Keratinocyte (primary cell): Measurements from ENCODE around the gene SLC22A12. TPM values are rescaled to one million over a fixed set of nuclear protein-coding genes. Genes with fewer than 3 reads are reported as not detected.
"Not testable (repeated sequence)": the region's sequence is repeated elsewhere in the genome, so short reads cannot be mapped to it uniquely, and the experiment has no call there.

Experiments
- DNase-seq: peaks from one replicate; pipeline ENCODE4 v3.0.0-alpha.2; 2011; ENCODE audit warnings: low read depth, missing footprints, low spot score
- FAIRE-seq: peaks from 2 replicates; lab custom pipeline; 2011; peaks lifted over from hg19 to GRCh38; lab: Jason Lieb, UNC
- H2AFZ ChIP-seq: 2 replicates; pipeline ENCODE4 v1.6.0; 2012; ENCODE audit warnings: low read length, control low read depth, inconsistent platforms; ENCODE audit not compliant: control insufficient read depth
- H3K27ac ChIP-seq: 2 replicates; pipeline ENCODE4 v1.5.1; 2011; ENCODE audit warnings: low read length; ENCODE audit not compliant: control insufficient read depth, insufficient read depth
- H3K27me3 ChIP-seq: 3 replicates; pipeline ENCODE4 v1.6.0; 2011; ENCODE audit warnings: low read length; ENCODE audit not compliant: control insufficient read depth, insufficient read depth; ENCODE audit errors: extremely low read depth
- H3K36me3 ChIP-seq, 2 experiments: 2 replicates in 1 of 2; 3 replicates in 1 of 2; pipeline ENCODE4 v1.5.1; 2011; ENCODE audit warnings: low read length in 2 of 2, mild to moderate bottlenecking in 1 of 2; ENCODE audit not compliant: control insufficient read depth in 2 of 2, insufficient read depth in 2 of 2; ENCODE audit errors: extremely low read depth in 1 of 2
- H3K4me1 ChIP-seq: 3 replicates; pipeline ENCODE4 v1.5.1; 2011; ENCODE audit warnings: low read length; ENCODE audit not compliant: control insufficient read depth, insufficient read depth; ENCODE audit errors: extremely low read depth
- H3K4me2 ChIP-seq: 3 replicates; pipeline ENCODE4 v1.6.0; 2011; ENCODE audit warnings: low read depth, low read length; ENCODE audit not compliant: control insufficient read depth, insufficient read depth; ENCODE audit errors: extremely low read depth
- H3K4me3 ChIP-seq, 3 experiments: fragments of 200-600 bp in 1 of 3; sonication (generic) in 1 of 3; 2 replicates in 2 of 3; 3 replicates in 1 of 3; pipeline ENCODE4 v1.5.1; 2011 to 2016; ENCODE audit warnings: low read length in 3 of 3, mild to moderate bottlenecking in 3 of 3, control low read depth in 2 of 3, inconsistent platforms in 1 of 3, low read depth in 1 of 3, mixed read lengths in 1 of 3, mixed run types in 1 of 3, moderate library complexity in 1 of 3; ENCODE audit not compliant: control insufficient read depth in 2 of 3, insufficient read depth in 2 of 3; ENCODE audit errors: extremely low read depth in 1 of 3
- H3K79me2 ChIP-seq: 2 replicates; pipeline ENCODE4 v1.6.0; 2012; ENCODE audit warnings: low read length; ENCODE audit not compliant: control insufficient read depth, insufficient read depth
- H3K9ac ChIP-seq: 3 replicates; pipeline ENCODE4 v1.6.0; 2011; ENCODE audit warnings: low read length; ENCODE audit not compliant: control insufficient read depth, insufficient read depth; ENCODE audit errors: extremely low read depth
- H3K9me1 ChIP-seq: 3 replicates; pipeline ENCODE4 v1.6.0; 2011; ENCODE audit warnings: low read length; ENCODE audit not compliant: control insufficient read depth, insufficient read depth; ENCODE audit errors: extremely low read depth
- H3K9me3 ChIP-seq: 2 replicates; pipeline ENCODE4 v1.5.1; 2012; ENCODE audit warnings: low read depth, low read length; ENCODE audit not compliant: control insufficient read depth
- H4K20me1 ChIP-seq: 3 replicates; pipeline ENCODE4 v1.6.0; 2011; ENCODE audit warnings: low read length; ENCODE audit not compliant: control insufficient read depth, insufficient read depth; ENCODE audit errors: extremely low read depth
- EZH2 ChIP-seq: IDR thresholded peaks from one replicate; pipeline ENCODE4 v1.6.1; 2012; ENCODE audit warnings: inconsistent platforms, mild to moderate bottlenecking, low read length, moderate library complexity
- dilution Hi-C: fragments of 300-500 bp; cut with MboI; formaldehyde crosslinking; loops from one replicate; pipeline ENCODE4 v1.7.0; 2020; ENCODE audit warnings: low sequenced_read_pairs; ENCODE audit not compliant: extremely low pct_ligation_motif_present
- polyA plus RNA-seq, 5 experiments: library from polyadenylated mRNA; depleted of rRNA in 3 of 5; stranded (reverse) in 3 of 5; stranded (forward) in 1 of 5; unstranded in 1 of 5; fragments of >200 nt; gene quantifications; 1 replicate in 1 of 5; 2 replicates in 3 of 5; 3 replicates in 1 of 5; pipeline versions ENCODE4 v1.2.1 to v1.2.3, GENCODE V29; 2011 to 2012; ENCODE audit warnings: missing spikeins in 2 of 5, low read depth in 1 of 5, low replicate concordance in 1 of 5
- TF ChIP-seq, protein P1 (sequence below), 3 experiments: IDR thresholded peaks in 1 of 3; conservative IDR thresholded peaks in 1 of 3; optimal IDR thresholded peaks in 1 of 3; 2 replicates in 2 of 3; 3 replicates in 1 of 3; pipeline versions ENCODE3 to v1.5.1; 2011; ENCODE audit warnings: low read length in 3 of 3, mild to moderate bottlenecking in 3 of 3, moderate library complexity in 2 of 3, control low read depth in 1 of 3, inconsistent platforms in 1 of 3; ENCODE audit not compliant: insufficient read depth in 2 of 3; ENCODE audit errors: extremely low read depth in 1 of 3

The SLC22A12 gene
- polyA plus RNA-seq, 1 donor (not counting 4 experiments of a cell fraction or from before 2014, with no cell fraction given) = not detected

DNA sequence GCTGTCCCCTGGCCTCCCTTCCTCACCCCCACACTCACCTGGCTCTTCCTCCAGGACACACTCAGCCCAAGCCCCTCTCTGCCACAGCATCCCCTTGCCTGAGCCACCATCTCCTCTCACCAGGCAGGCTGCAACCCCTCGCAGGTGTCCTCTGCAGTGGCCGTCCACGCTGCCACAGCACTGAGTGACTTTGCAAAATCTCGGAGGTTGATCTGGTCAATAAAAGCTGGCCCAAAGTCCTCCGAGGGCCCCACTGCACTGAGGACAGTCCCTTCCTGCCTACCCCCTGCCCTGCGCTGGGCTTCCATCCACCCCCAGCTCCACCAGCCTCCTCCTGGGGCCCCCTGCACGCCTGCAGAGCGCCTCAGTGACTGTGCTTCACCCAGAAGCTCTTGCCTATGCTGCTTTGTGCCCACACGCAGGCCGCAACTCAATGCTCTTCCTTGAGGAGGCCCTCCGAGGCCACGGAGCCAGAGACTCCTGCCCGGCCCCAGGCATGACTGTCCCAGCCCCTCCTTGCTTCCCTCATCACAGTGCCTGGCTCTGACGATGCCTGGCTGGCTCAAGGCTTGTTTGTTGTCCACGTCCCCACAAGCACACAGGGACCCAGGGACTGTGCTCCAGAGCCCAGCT is 30.8 kb upstream of the SLC22A12 start:
- TF ChIP-seq, protein P1, sequence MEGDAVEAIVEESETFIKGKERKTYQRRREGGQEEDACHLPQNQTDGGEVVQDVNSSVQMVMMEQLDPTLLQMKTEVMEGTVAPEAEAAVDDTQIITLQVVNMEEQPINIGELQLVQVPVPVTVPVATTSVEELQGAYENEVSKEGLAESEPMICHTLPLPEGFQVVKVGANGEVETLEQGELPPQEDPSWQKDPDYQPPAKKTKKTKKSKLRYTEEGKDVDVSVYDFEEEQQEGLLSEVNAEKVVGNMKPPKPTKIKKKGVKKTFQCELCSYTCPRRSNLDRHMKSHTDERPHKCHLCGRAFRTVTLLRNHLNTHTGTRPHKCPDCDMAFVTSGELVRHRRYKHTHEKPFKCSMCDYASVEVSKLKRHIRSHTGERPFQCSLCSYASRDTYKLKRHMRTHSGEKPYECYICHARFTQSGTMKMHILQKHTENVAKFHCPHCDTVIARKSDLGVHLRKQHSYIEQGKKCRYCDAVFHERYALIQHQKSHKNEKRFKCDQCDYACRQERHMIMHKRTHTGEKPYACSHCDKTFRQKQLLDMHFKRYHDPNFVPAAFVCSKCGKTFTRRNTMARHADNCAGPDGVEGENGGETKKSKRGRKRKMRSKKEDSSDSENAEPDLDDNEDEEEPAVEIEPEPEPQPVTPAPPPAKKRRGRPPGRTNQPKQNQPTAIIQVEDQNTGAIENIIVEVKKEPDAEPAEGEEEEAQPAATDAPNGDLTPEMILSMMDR (optimal IDR thresholded peaks at IDR 0.05 in 1 of 3, IDR thresholded peaks at IDR 0.05 in 1 of 3, conservative IDR thresholded peaks at IDR 0.05 in 1 of 3; ENCODE audit: extremely low read depth in 1 of 3, insufficient read depth in 2 of 3, low read length in 3 of 3) = no peak
- TF ChIP-seq EZH2 = no peak
- no peaks in the 10 kb centered on the region for H3K9me3 ChIP-seq
- dilution Hi-C loops = no loop called here

DNA sequence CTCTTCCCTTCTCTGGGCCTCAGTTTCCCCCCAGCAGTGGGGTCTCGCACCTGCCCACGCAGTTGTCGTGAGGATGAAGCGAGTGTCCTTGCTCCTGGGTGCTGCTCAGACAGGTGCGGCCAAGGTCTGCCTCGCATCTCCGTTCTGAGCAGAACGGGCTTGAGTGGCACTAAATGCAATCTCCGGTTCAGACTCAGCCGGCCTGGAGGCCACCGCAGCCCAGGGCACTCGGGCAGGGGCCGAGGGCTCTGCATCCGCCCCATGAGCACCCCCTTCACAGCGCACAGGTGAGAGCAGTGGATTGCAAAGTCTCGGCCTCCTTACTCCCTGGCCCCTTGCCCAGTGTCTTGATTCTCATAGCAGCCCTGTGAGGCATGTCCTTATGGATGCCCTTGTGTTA is 30.1 kb upstream of the SLC22A12 start:
- no peak overlapping the region for H3K4me3 ChIP-seq
- H3K9me3 ChIP-seq = no peaks in the 10 kb centered on the region
- no peak overlapping the region for H2AFZ ChIP-seq
- TF ChIP-seq EZH2 = no peak
- TF ChIP-seq, protein P1 (optimal IDR thresholded peaks at IDR 0.05 in 1 of 3, IDR thresholded peaks at IDR 0.05 in 1 of 3, conservative IDR thresholded peaks at IDR 0.05 in 1 of 3; ENCODE audit: extremely low read depth in 1 of 3, insufficient read depth in 2 of 3, low read length in 3 of 3) = no peak
- DNase-seq (no peak), FAIRE-seq (no peak)
- H3K36me3 ChIP-seq = no peaks in the 10 kb centered on the region
- no peaks in the 10 kb centered on the region for H4K20me1 ChIP-seq
- peaks cover 5% of the 10 kb centered on the region for H3K27me3 ChIP-seq
- no peaks in the 10 kb centered on the region for H3K9me1 ChIP-seq
- dilution Hi-C loops = no loop called here
- H3K27ac ChIP-seq = no peak overlapping the region
- no peak overlapping the region for H3K9ac ChIP-seq
- H3K79me2 ChIP-seq = no peaks in the 10 kb centered on the region
- H3K4me2 ChIP-seq = no peak overlapping the region
- no peaks in the 10 kb centered on the region for H3K4me1 ChIP-seq

More for the DNA sequence above, 30.8 kb upstream of the SLC22A12 start:
- no peak for DNase-seq
- Histone ChIP-seq H3K9ac (no peak overlapping the region), H3K4me2 (no peak overlapping the region), H3K9me1 (no peaks in the 10 kb centered on the region), H3K27ac (no peak overlapping the region), H3K4me3 (no peak overlapping the region), H3K36me3 (no peaks in the 10 kb centered on the region), H2AFZ (no peak overlapping the region), H3K27me3 (peaks cover 5% of the 10 kb centered on the region), H3K4me1 (no peaks in the 10 kb centered on the region), H4K20me1 (no peaks in the 10 kb centered on the region), H3K79me2 (no peaks in the 10 kb centered on the region)
- FAIRE-seq = no peak

DNA sequence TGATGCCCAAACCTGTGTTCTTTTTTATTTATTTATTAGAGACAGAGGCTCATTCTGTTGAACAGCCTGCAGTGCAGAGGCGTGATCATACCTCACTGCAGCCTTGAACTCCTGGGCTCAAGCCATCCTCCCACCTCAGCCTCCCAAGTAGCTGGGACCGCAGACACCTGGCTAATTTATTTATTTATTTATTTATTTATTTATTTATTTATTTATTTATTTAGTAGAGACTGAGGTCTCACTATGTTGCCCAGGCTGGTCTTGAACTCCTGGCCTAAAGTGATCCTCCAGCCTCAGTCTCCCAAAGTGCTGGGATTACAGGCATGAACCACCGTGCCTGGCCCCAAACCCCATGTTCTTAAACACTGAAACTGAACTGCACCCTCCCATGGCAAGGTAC is 29.6 kb upstream of the SLC22A12 start:
- H3K27me3 ChIP-seq, H3K79me2 ChIP-seq, H3K4me1 ChIP-seq, H3K4me3 ChIP-seq, FAIRE-seq, DNase-seq, H3K4me2 ChIP-seq, H3K36me3 ChIP-seq, H3K9ac ChIP-seq, H2AFZ ChIP-seq, dilution Hi-C loops, H3K9me3 ChIP-seq, H3K9me1 ChIP-seq, H4K20me1 ChIP-seq, H3K27ac ChIP-seq: not testable (repeated sequence)
